HG03378 (cell line): ENCODE measurements around the gene TPCN1.

ENCODE experiments used
- ATAC-seq: cut with Tn5 transposase; IDR thresholded peaks from one replicate; pipeline ENCODE4 v1.9.1; 2021; ENCODE audit warnings: mild to moderate bottlenecking, moderate library complexity; ENCODE audit not compliant: unreplicated experiment

The TPCN1 gene

DNA sequence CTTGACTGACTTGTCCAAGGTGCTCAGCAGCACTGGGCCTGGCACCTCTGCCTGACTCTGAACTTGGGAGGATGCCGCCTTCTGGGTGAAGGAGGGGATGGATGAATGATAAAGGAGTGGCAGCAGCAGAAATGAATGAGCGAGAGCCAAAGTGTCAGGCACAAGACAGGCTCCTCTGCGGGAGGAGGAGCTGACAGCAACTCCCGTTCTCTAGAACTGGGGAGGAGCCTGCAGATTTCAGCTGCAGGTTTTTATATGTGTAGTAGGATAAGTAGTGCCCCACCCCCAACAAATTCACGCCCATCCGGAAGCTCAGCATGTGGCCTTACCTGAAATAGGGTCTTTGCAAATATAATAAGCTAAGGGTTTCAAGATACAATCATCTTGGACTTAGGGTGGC lies 80.5 kb downstream of the TPCN1 start:
- no peak for ATAC-seq

DNA sequence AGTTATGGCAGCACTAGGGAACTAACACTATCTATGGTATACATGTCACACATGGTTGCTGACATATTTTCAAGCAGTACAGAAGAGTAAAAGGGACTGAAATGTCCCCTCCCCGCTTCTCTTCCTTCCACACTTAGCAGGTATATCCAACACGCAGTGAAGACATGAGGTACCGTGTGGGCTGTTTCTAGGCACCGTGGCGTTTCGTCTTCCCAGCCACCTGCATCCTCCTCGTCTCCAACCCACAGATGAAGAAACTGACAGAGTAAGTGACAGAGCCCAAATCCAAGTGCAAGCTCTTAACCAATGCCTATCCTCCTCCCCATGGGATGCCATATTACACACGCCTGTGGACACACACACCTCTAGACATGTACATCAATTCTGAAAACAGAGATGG lies 81.2 kb downstream of the TPCN1 start:
- ATAC-seq, result no peak

DNA sequence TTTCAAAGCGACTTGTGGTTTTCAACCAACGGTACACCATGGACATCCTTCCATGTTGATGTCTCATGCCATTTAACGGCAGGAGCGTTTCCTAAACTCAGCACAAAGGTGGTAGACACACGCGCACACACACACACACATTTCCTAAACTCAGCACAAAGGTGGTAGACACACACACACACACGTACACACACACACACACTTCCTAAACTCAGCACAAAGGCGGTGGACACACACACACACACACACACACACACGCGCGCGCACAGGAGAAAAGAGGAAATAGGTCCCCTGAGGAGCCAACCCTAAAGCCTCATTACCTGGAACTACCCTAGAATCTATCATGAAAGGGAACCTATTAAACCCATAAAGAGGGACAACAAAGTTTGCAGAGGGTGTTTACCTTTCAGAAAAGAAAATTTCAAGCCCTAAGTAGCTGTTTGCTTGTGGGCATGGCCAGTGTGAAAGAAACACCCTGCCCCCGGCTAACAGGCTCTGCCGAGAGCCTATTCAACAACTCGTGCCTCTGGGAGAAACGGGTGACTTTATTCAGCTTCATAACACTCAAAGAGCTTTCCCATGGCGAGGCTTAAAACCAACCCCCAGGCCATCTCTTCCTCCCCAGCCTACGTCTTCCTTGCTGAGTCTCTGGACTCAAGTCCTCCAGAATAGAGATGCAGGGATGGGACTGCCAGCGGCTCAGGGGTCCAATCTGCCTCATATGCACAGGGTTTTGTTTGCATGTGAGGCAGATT lies 81.8 kb downstream of the TPCN1 start:
- ATAC-seq, result no peak

DNA sequence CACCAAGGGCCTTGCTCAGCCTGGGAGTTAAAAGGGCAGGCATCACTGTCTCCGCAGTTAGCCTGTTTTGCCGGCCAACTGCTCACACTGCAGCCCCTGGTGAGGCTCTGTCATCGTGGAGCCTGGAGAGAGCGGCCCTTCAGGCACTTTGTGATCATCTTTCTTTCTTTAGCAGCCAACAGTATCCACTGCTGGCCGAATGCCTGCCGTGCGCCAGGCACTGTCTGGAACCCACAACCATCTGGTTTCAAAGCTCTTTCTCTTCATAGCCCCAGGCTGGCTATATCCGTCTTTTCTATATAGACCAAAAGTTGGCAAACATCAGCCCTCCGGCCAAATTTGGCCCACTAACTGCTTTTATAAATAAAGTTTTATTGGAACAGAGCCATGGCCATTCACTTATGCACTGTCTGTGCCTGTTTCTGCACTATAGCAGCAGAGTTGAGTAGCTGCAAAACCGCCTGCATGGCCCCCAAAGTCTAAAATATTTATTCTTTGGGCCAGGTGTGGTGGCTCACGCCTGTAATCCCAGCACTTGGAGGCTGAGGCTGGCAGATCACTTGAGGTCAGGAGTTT lies 84.1 kb downstream of the TPCN1 start:
- no peak for ATAC-seq

DNA sequence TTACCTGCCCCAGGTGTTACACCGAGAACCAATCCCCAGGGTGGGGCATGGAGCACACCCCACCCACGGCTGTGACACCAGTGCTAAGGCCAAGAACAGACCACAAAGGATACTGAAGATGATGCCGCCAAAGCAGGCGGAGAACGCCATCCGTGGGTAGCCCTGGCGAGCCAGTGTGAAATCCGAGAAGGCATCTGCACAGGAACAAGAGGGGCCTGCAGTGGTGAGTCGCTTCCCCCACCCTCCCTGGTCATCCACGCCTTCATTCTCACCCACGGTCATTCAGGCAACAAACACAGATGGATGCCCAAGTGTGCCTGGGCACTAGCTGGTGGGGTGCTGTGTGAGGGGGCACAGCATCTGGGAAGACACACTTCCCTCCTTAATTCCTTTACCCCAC lies 85.1 kb downstream of the TPCN1 start:
- ATAC-seq, result no peak

DNA sequence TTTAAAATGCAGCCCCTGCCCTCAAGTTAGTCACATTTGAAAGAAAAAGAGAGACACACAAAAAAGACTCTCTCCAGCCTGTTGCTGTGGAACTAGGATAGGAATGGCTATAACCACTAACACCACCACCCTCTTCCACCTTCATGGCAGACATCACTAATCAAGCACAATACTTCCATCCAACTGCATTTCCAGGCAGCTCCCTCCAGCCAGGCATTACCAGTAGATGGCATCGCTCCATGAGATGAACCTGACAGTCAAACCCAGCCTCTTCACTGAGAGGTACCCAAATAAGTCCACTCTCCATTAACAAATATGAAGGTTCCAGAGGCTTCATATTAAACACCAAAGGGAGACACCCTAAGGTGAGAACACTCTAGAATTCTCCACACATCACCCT lies 89.2 kb downstream of the TPCN1 start:
- no peak for ATAC-seq

DNA sequence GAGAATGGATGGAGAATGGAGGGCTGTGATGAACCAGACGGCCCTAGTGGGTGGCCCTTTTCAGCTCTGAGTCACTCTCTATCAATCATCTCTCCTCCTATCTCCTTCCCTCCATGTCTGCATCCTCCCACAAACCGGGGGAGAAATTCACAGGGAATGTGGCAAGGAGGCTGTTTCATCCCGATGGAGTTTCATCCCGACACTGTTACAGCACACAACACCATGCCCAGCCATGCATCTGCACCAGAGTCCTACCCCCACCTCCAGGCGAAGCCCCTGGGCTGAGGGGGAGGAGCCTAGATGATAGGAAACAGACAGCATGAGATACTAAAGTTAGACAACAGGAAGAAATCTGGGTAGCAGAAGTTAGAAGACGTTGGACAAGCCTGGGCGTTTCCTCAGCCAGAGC lies 92.9 kb downstream of the TPCN1 start:
- no peak for ATAC-seq

DNA sequence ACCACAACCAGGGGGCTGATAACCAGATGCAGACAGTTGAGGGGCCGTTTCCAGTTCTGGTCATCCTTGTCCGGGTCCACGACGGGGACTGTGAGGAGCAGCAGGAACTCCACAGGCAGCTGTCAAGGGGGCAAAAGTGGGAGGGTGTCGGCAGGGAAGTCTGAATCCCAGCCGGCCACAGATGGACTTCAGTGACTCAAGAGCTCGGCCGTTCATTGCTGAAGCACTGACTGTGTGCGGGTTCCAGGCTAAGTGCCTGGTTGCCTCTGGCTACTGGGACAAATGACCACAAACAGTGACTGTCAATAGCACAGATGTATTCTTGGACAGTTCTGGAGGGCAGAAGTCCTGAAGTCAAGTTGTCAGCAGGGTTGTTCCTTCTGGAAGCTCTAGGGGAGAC lies 94.1 kb downstream of the TPCN1 start:
- no peak for ATAC-seq

DNA sequence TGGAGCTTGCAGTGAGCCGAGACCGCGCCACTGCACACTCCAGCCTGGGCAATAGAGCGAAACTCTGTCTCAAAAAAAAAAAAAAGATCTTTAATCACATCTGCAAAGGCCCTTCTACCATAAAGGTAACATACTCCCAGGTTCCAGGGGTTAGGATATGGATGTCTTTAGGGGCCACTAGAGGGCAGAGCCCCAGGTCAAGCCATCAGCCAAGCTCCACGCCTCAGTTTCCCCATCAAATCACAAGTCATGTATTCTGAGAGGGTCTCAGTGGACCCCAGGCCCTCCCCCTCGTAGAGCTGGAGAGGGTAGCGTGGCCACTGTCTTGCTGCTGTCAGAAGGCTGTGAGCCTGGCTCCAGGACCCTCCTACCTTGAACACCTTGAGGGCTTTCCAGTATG lies 94.9 kb downstream of the TPCN1 start:
- ATAC-seq, result no peak

DNA sequence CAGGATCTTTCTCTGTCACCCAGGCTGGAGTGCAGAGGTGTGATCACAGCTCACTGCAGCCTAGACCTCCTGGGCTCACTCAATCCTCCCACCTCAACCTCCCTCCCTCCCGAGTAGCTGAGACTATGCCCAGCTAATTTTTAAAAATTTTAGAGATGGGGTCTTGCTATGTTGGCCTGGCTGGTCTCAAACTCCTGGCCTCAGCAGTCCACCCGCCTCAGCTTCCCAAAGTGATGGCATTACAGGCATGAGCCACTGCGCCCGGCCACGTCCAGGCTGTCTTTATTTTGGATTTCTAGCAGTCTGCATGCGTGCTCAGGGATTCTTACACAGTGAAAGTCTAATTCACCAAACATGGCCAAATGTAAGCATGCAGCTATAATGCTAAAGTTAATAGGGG lies 95.9 kb downstream of the TPCN1 start:
- no peak for ATAC-seq

DNA sequence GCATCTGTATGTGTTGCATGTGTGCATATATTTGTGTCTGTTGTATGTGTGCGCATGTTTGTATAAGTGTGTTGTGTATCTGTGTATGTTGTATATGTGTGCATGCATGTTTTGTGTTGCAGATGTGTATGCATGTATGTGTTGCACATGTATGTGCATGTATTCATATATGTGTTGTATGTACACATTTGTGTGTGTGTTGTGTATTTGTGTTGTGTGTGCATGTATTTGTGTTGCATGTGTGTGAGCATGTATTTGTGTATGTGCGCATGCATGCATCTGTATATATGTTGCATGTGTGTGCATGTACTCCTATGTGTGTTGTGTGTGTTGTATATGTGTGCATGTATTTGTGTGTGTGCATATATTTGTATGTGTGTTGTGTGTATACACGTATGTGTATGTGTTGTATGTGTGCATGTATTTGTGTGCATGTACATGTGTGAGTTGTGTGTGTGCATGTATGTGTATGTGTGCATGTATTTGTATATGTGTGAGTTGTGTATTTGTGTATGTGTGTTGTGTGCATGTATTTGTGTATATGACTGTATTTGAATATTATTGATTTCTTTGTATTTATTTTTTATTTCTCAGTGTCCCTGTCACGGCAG lies 96.9 kb downstream of the TPCN1 start:
- no peak for ATAC-seq

DNA sequence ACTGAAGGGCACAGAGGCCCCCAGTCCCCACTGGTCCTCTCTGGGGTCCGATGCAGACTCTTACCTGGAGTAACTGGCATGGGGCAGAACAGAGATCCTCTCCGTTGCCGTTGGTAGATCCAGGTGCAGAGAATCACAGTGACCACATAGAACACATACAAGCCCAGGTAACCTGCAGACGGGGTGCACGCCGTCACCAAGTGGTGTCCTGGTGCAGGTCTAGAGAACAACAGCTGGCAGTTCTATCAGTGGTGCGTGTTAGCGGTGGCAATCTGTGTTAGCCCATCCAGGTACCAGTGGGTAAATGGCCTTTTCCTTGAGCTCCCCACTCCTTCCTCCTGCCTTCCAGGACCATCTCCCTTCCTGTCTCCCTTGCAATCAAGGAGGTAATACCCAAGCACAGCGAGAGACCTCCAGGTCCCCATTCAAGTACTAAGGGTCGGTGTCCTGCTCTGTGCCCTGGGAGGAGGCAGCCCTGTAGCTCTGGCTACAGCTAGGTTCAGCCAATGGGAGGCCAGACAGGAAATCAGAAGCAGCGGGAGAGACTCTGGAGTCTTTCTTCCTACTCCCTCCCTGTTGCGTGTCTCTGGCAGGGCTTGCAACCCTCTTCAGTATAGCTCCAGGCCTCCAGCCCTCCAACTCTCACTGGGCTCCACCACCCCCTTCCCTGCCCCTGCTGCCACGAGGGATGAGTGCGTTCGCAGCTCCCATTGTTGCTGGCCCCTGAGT lies 97.8 kb downstream of the TPCN1 start:
- no peak for ATAC-seq

DNA sequence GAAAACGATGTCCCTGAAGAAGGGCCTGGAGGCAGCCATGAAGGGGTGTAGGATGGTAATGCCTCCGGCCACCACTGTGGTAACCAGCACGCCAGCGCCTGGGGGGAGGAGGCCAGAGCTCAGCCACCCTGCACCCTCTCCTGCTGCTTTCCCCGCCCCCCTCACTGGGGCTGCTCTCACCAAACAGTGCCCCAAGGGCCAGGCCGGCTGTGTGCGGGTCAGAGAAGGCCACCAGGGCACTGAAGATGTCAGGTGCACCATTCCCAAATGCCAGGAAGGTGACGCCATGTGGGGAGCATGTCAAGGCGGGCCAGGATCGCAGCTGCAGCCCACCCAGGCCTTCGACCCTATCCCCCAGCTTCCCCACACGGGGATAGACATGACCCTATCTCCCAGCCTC lies 99.1 kb downstream of the TPCN1 start:
- no peak for ATAC-seq

DNA sequence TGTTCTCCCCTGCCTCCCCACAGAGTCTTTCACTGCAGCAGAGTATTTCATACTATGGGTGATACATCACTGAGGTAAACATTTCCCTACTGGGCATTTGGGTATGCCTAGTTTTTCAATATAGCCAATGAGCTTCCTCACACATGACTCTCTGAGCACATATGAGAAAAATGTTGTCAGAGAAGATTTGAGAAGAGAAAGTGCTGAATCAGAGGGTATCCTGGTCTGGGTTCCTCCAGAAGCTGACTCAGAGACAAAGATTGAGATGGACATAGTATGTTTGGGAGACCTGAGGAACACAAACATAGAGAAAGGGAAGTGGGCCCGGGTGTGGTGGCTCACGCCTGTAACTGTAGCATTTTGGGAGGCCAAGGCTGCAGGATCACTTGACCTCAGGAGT lies 101.1 kb downstream of the TPCN1 start:
- no peak for ATAC-seq

DNA sequence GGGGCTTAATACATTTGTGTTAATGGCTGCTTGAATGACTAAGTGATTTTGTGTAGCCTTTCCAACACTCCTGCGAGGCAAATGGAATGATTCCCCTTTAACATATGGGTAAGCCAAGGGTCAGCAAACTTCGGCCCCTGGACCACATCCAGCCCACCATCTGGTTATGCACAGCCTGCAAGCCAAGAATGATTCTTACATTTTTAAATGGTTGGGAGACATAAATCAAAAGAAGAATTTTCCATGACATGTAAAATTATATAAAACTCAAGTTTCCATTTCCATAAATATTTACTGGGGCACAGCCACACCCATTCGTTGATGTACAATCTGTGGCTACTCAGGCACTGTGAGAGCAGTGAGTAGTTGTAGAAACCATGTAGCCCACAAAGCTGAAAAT lies 104.7 kb downstream of the TPCN1 start:
- no peak for ATAC-seq

DNA sequence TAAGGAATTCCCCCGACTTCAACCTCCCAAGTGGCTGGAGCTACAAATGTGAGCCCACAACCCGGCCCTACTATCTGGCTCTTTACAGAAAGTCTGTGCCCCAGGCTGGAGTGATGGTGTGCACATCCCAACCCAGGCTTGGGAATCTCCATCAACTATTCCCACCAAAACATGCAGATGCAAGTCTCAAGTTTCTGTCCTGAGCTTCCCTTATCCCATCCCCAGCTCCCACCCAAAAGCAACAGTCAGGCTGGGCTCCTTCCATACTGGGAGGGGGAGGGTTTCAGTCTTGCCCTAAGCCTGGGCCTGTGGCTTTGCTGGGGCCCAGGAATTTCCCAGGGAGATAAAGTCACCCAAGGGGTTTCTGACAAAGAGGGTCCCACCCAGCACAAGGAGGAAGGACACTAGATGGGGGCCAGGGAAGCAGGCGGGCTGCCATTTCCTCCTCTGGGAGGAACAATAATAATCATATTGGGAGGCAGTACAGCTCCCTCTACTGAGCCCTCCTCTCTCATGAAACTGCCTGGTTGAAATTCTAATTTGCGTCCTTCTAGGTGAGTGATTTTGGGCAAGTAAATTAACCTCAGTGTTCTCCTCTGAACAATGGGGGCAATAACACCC lies 105.6 kb downstream of the TPCN1 start:
- ATAC-seq, result no peak

DNA sequence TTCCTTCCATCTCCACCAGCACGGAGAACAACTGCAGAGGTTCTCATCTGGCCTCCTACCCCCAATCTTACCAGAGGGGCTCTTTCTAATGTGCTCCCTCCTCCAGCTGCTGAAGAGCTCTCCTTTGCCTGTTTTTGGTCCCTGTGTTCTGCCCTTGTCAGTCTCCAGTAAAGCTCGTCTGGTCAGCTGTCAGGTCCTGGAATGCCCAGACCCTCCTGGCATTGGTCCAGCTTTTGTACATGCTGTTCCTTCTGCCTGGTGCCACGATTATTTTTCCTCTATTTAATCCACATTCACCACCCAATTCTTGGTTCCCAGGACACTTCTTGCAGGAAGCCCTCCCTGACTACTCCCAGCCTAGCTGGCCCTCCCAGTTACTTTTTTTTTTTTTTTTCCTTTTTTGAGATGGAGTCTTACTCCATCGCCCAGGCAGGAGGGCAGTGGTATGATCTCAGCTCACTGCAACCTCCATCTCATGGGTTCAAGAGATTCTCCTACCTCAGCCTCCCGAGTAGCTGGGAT lies 107.2 kb downstream of the TPCN1 start:
- ATAC-seq, result no peak

DNA sequence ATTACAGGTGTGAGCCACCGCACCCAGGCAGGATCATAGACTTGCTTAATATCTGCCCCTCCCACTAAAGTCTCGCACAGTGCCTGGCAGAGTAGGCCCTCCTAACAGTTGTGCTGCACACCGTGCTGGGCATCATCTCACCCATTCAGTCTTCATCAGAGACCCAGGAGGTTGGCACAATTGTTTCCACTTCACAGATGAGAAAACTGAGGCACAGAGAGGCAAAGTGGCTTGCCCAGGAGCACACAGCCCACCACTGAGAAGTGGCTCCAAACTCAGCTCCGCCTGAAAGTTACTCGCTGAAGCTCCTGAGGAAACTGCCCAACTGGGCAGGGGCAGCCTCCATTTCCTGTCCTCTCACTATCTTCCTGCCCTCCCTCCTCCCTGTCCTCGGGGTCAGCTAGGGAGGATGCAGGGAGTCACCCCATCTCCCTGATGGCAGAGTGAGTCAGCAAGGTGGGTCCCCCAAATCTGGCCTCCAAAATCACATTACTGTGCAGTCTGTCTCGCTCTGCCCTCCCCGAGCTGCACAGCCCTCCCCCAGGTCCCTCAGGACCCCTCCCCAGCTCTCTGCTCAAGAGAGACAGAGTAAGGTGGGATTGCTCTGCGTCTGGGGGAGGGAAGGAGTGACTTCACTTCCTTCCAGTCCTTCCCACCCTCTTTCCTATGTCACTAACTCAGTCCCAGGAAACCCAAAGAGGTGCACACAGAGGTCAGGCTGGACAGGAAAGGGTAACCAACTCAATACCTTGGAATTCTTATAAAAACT lies 107.9 kb downstream of the TPCN1 start:
- ATAC-seq, result no peak

DNA sequence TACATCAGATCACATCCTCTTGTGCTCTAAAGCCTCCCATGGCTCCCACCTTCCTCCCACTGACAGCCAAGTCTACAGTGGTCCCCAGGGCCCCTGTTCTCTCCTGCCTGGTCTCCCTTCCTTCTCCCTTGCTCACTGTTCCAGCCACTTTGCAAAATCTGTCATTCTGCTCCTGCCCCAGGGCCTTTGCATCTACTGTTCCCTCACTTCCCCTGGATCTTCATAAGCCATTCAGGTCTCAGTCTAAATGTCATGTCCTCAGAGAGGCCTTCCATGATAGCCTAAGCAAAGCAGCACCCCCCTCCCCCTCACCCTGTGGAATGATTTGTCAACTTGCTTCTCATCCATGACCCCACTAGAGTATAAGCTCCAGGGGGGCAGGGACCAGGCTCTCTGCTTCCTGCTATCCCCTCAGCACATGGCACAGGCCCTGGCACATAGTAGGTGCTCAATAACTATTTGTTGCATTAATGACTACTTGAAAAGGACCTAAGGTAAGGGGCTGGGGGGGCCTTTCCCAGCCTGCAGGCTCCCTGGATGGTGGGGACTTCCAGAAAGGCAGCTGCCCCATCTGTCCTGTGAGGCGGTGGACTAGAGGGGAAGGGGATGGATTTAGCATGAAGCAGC lies 108.6 kb downstream of the TPCN1 start:
- ATAC-seq, result no peak

DNA sequence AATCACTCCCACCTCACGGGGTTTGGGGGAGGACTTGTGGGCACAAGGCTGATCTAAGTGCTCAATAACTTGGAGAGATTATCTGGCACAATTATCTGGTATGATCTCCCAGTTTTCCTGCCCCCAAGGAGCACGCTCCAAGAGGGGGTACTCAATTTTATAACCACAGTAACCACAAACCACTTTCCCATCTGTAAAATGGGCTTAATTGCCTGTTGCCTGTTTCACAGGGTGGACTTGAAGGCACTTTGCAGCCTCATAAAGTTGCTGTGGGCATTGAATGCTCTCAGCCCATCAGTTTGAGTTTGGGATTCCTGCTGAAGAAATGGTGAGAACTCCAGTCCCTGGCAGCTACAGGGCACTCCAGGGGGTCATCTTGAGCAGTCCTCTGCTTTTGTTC lies 109.2 kb downstream of the TPCN1 start:
- no peak for ATAC-seq
